ENCODE results near the gene ARHGAP21.

Gene ARHGAP21

GRCh38 chr10:24568042-24568441, 155.6 kb downstream of the ARHGAP21 start:
- H3K4me3 ChIP-seq (ENCODE audit: low read depth, low read length), result no peak overlapping the region
- TF ChIP-seq, protein P1, sequence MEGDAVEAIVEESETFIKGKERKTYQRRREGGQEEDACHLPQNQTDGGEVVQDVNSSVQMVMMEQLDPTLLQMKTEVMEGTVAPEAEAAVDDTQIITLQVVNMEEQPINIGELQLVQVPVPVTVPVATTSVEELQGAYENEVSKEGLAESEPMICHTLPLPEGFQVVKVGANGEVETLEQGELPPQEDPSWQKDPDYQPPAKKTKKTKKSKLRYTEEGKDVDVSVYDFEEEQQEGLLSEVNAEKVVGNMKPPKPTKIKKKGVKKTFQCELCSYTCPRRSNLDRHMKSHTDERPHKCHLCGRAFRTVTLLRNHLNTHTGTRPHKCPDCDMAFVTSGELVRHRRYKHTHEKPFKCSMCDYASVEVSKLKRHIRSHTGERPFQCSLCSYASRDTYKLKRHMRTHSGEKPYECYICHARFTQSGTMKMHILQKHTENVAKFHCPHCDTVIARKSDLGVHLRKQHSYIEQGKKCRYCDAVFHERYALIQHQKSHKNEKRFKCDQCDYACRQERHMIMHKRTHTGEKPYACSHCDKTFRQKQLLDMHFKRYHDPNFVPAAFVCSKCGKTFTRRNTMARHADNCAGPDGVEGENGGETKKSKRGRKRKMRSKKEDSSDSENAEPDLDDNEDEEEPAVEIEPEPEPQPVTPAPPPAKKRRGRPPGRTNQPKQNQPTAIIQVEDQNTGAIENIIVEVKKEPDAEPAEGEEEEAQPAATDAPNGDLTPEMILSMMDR (conservative IDR thresholded peaks at IDR 0.05; ENCODE audit: low read depth, low read length), result no peak
- DNase-seq (ENCODE audit: low read depth), result no peak

GRCh38 chr10:24561453-24561852, 162.2 kb downstream of the ARHGAP21 start:
- peak; percentile 56 for DNase-seq (ENCODE audit: low read depth)
- H3K4me3 ChIP-seq (ENCODE audit: low read depth, low read length), result no peak overlapping the region
- TF ChIP-seq, protein P1 (conservative IDR thresholded peaks at IDR 0.05; ENCODE audit: low read depth, low read length), result no peak

GRCh38 chr10:24556750-24557742, 166.6 kb downstream of the ARHGAP21 start:
- H3K4me3 ChIP-seq (ENCODE audit: low read depth, low read length), result no peak overlapping the region
- TF ChIP-seq, protein P1 (conservative IDR thresholded peaks at IDR 0.05; ENCODE audit: low read depth, low read length), result peak; percentile 83
- peak; percentile 93 for DNase-seq (ENCODE audit: low read depth)

GRCh38 chr10:24556126-24556749, 167.4 kb downstream of the ARHGAP21 start:
- H3K4me3 ChIP-seq (ENCODE audit: low read depth, low read length), result no peak overlapping the region
- TF ChIP-seq, protein P1 (conservative IDR thresholded peaks at IDR 0.05; ENCODE audit: low read depth, low read length), result no peak
- peak; percentile 21 for DNase-seq (ENCODE audit: low read depth)

- DNase-seq (ENCODE audit: low read depth), result no peak
- H3K4me3 ChIP-seq (ENCODE audit: low read depth, low read length), result no peak overlapping the region
- TF ChIP-seq, protein P1 (conservative IDR thresholded peaks at IDR 0.05; ENCODE audit: low read depth, low read length), result no peak
Observed at GRCh38 chr10:24554036-24554435, 169.7 kb downstream of the ARHGAP21 start.

- no peak overlapping the region for H3K4me3 ChIP-seq (ENCODE audit: low read depth, low read length)
- DNase-seq (ENCODE audit: low read depth), result no peak
- TF ChIP-seq, protein P1 (conservative IDR thresholded peaks at IDR 0.05; ENCODE audit: low read depth, low read length), result no peak
Observed at GRCh38 chr10:24553051-24553612, 170.6 kb downstream of the ARHGAP21 start.

Data from choroid plexus epithelial cell (primary cell).